Measurements from ENCODE around the gene SLC39A9.

- TF ChIP-seq CTCF (conservative IDR thresholded peaks at IDR 0.05; ENCODE audit: low read length) (no peak), EZH2phosphoT487 (IDR thresholded peaks at IDR 0.05; ENCODE audit: borderline replicate concordance, low read depth, low read length) (no peak)
These were observed 322 bp downstream of the SLC39A9 start for GRCh38 chr14:69398818-69399210.

Measured in OCI-LY7 (cell line).